ENCODE results near the gene POLR3E.

Gene POLR3E

DNA sequence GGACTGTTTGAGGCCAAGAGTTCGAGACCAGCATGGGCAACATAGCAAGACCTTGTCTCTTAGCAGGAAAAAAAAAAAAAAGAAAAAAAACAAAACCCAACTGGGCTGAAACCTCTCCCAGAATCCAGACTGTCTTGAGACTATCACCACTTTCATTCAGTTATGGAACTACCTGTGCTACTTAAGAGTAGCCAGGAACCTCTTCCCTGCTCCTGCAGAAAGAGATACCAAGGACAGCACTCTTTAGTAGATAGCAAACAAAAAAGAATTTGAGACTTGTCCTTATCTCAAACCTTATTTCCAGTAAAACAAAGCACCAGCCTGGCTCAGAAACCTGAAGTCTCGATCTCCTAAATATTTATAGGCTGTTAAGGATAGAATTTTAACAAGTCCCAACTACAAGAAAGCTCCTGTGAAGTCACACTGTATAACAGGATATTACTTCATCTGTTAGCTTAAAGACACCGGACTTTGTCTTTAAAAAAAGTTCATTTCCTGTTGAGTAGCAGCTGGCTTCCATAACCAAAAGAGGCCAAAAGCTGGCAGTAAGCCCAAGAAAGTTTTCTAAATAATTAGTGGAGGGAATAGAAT lies 72.1 kb downstream of the POLR3E start:
- DNase-seq: peak; percentile 53

DNA sequence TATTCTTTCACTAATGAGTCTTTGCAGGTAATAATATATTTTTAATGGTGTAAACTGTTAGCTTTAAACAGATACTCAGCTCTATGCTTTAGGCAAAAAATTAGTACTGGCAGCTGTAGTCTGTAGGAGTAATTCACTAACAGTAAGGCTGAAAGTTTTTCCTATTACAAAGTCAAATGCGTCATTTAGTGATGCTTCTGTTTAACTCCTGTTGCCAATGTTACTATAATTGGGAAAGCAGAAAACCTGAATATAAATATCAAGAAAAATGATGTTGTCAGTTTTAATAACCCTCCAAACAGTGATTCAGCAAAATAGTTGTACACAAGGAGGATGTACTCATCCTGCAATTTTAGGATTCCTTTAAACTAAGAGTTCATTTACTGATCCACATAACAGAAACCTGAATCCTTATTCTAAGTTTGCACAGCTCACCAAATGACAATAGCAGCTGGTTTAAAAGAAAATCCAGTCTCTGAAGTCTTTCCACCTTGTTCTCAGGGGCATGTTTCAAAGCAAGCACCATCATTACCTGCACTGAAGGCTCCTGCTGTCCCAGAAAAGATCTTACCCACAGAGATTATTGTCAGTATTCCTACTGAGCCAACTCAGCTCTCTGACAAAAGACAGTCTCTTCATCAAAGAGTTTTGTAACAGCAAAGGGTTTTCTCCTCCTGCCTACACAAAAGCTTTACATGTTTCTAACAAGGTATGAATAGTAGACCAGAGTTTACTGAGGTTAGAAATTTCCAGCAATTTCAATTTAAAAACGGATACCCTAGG lies 73.0 kb downstream of the POLR3E start:
- DNase-seq: no peak

DNA sequence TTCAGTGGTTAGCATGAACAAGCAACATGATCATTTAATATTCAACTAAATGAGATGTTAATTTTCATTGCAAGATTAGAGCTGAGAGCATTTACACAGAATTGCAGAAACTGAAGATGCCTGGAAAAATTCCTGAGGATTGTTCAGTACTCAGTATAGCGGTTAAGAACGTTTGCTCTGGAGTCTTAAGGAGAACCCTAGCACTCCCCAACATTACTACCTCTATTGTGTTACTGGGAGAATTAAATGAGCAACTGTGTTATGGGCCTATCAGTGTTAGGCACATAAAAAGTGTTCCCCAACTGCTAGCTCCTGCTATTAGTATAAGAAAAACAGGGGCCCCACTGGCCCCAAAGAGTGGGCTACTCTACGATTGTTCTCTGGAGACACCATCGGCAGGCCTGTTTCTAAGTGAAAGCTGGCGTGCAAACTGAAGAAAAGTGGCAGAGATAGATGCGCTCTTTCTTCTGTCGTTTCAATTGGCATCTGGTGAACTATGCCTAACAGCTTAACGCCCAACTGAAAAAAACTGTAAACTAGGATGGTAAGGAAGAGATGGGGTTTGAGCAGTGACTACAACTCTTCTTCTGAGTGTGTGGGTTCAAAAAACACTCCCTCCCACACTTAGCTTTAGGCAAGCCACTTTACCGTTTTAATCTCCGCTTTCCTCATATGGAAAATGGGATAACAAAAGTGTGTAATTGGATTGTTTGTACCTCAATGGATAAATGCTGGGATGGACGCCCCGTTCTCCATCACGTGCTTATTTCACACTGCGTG lies 75.9 kb downstream of the POLR3E start:
- peak; percentile 33 for DNase-seq

DNA sequence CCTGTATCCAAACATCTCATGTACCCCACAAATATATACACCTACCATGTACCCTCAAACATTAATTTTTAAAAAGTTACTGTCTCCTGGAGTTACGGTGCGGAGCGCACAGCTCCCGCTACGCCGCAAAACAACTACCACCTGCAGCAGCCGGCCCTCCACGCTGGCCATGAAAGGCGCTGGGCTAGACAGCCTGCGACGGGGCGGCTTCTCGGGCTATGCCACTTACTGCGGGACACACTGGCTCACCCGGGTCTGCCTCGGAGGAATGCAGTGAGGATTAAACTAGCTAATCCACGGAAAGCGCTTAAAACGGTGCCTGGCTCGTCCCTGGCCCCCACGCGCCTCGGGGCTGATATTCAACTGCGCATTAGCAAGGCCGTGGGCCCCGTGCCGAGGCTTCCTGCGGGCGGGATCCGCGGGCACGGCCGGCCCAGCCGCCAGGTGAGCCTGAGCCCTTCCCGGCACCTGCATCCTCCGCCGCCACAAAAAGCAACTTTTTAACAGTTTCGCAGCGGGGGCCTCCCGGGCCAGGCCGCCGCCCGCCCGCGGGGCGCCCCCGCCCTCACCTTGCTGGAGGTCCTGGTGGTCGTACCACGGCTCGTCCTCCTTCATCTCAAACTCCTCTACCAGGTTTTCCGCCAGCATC lies 76.6 kb downstream of the POLR3E start:
- peak; percentile 20 for DNase-seq

DNA sequence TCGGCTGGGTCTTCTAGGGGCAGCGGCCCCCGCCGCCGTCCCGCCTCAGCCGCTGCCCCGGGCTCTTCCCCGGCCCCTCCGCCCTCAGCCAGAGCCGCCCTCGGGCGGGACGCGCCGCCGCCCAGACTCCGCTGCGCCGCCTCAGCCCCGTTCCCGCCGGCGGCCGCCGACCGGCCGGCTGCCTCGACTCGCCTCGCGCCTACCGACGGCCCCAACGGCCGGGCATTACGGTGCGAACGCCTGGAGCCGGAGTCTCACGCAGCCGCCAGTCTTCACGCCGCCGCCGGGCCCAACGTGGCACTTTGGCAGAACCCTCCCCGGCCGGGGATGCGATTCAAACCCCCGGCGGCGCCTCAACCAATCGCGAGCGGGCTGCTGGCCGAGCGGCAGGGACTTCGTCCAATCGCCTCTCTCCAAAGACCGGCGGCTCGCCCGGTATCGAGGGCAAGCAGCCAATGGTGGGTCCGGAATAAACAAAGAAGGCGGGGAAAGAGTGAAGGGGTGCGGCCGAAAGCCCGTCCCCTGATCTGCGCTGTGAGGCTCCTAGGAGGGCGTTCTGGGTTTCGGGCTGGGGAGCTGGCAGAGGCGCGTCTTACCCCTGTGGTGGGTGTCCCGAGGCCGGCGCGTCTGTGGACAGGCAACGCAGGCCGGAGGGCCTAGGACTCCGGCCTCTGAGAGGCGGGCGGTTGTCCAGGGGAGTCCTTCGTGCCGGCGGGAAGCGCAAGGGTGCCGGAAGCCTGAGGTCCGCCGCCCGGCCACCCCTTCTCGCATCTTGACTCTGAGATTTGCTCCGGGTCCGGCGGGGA lies 77.3 kb downstream of the POLR3E start, which contains the start of gene CDR2:
TSS of gene CDR2 (minus strand) at position 309 of the 806 bp plus-strand sequence. CDS start 310 bp downstream, outside the sequence.
- DNase-seq: peak; percentile 98

DNA sequence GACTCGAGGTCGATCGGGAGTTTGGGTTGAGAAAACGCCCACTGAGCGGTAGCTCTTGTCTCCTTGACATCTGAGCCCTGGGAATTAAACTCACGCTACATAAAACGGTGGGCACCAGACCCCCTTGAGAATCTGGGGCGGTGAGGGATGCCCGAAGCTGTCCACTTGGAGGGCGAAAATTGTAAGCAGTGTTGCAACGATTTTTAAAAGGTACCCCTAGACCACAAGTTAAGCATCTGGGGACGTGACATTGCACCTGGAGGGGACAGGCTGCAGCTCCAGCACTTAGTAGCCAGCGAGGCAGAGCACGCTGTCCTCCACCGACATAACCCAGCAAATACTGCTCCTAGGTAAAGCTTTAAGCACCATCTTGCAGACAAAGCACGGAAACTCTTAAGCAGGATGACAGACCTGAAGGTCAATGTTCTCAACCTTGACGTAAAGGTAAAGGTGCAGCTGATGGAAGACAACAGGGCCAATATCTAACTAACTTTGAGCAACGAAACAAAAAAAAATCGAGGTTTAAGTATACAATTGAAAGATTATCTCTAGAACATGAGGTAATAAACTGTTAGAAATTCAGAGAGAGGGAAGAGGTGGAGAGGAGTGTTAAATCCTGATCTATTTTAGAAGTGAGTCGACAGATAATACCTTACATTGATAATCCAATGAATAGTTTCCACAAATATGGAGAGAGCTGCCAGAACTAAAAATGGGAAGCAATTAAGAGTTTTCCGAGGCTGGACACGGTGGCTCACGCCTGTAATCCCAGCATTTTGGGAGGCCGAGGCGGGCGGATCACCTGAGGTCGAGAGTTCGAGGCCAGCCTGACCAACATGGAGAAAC lies 78.1 kb downstream of the POLR3E start:
- DNase-seq: no peak

DNA sequence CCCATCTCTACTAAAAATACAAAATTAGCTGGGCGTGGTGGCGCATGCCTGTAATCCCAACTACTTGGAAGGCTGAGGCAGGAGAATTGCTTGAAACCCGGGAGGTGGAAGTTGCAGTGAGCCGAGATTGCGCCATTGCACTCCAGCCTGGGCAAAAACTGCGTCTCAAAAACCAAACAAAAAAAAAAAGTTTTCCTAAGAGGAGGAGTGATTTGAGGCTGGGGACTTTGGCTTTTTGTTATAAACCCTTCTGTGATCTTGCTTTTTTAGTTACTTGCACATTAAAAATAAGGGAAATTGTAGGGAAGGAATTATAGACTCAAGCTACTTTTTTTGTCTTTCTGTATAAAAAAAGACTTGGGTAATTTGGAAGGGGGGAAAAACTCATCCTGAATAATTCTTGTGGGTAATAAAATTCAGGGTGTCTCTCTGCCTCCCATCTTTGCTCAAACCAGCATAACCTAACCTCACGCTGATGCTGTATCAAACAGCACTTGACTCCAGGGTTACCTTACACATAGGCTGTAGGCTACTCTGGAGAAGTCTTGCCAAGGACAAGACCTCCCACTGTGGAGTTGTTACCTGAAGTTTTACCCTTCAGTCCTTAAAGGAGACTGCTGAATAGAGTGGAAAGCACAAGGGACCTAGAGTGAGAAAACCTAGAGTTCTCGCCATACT lies 78.9 kb downstream of the POLR3E start:
- DNase-seq: no peak

DNA sequence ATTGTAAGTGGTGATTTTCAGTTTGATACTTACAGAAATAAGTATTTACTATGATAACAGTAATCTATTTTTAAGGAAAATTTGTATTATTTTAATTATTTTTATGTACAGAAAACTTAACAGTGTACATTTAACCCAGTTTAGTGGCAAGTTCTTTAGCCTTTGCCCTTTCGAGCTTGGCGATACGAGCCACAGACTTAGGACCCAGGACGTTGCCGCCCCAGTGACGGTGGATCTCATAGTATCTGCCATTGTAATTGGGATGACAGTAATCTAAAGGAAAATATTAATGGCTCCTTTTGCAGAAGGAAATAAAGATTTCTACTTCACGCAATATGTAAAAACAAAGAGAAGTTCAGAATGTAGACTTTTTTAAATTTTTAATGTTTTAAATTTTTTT lies 82.4 kb downstream of the POLR3E start:
- no peak for DNase-seq

DNA sequence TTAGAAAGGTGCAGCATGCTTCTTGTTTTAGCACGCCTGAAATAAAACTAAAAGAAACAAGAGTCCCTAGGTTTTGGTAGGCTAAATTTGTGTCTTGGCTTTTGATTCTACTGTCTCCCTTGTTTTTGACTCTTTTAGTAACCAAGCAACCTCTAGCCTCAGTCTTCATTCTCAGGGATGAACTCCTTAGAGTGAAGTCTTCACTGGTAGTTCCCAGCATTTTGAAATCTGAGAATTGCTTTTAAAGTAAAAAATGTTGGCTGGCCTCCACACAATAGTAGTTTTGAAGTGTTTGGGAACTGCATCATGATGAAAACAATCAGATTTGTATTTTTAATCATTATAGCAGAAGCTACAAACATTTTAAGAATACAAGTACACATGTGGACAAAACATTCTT lies 83.3 kb downstream of the POLR3E start:
- DNase-seq: no peak

DNA sequence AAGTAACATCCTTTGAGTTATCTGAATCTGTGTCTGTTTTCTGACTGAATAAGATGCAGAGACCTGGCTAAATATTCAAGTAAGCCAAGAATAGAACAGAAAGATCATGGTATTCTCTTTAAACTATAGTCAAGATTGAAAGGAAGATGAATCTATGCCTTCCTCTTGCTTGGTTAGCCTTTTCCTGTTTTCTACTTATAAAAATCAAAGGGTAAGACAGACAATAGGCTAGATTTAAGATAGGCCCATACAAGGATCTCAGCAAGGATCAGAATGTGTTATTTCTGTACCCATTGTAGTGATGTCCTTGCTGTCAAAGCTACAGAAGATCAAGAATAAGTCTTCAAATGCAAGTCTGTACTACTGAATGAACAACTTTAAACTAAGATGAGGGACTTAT lies 84.2 kb downstream of the POLR3E start:
- peak; percentile 25 for DNase-seq

DNA sequence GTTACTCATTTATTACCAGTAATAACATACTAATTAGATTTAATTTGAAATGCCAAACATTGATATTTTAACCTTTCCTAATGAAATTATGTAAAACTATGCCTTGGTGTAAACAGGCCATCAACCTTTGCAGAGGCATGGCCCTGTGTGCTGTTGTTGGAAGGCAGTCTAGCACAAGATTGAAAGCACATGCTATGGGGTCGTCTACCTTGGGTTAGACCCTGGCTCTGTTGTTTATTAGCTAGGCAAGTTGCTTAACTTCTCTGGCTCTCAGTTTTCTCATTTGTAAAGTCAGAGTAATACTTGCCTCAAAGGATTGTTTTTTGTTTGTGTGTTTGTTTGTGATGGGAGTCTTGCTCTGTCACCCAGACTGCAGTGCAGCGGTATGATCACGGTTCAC lies 86.6 kb downstream of the POLR3E start:
- no peak for DNase-seq

Measured in CD4-positive, alpha-beta T cell treated with Interleukin-4 for 4 hours (primary cell).